Prostate gland (tissue), 2 donors: ENCODE measurements around the gene DUSP22. TPM values are rescaled to one million over a fixed set of nuclear protein-coding genes. Genes with fewer than 3 reads are reported as not detected.

Source experiments
- DNase-seq: peaks from one replicate; pipeline ENCODE4 v3.0.0-alpha.2; 2019; ENCODE audit warnings: low spot score
- H3K27ac ChIP-seq, 2 donors: fragments of 200-600 bp; sonication (generic); 2 replicates each; pipeline ENCODE4 v1.5.1; 2017 to 2019
- H3K27me3 ChIP-seq: fragments of 200-600 bp; sonication (generic); replicated peaks from 2 replicates; pipeline ENCODE4 v1.5.1; 2019; ENCODE audit not compliant: insufficient read depth
- H3K36me3 ChIP-seq, 2 donors: fragments of 200-600 bp; sonication (generic); 1 replicate in 1 of 2; 2 replicates in 1 of 2; pipeline versions ENCODE4 v1.5.1 to v1.8.1; 2017 to 2019
- H3K4me1 ChIP-seq: fragments of 200-600 bp; sonication (generic); replicated peaks from 2 replicates; pipeline ENCODE4 v1.5.1; 2019
- H3K4me3 ChIP-seq, 2 donors: fragments of 200-600 bp; sonication (generic); 2 replicates each; pipeline ENCODE4 v1.5.1; 2017 to 2019
- H3K9me3 ChIP-seq: fragments of 200-600 bp; sonication (generic); 2 replicates; pipeline ENCODE4 v1.5.1; 2017
- POLR2A ChIP-seq: fragments of 450-650 bp; IDR thresholded peaks from one replicate; pipeline ENCODE4 v1.6.1; 2016; ENCODE audit warnings: antibody characterized with exemption, mild to moderate bottlenecking
- POLR2AphosphoS5 ChIP-seq: sonication (generic); formaldehyde crosslinking; IDR thresholded peaks from one replicate; pipeline ENCODE4 v1.6.1; 2017; ENCODE audit warnings: antibody characterized with exemption
- WGBS: methylation state at CpG from one replicate; pipeline ENCODE4 v1.1.5; 2018; 5-methylcytosine and 5-hydroxymethylcytosine counted together
- intact Hi-C: fragments of 100-400 bp; cut with DNase I; formaldehyde crosslinking; loops from one replicate; pipeline ENCODE4 v1.14.2; 2022
- total RNA-seq, 2 donors: library from RNA; depleted of rRNA; stranded (reverse); fragments of >200 nt; gene quantifications; one replicate each; pipeline ENCODE4 v1.1.0, GENCODE V29; 2016
- TF ChIP-seq, protein P1 (sequence below), 4 experiments: fragments of 200-600 bp in 2 of 4; fragments of 450-650 bp in 2 of 4; sonication (generic) in 2 of 4; IDR thresholded peaks; 1 replicate in 3 of 4; 2 replicates in 1 of 4; pipeline ENCODE4 v1.5.1; 2016 to 2019; ENCODE audit warnings: antibody characterized with exemption in 4 of 4, mild to moderate bottlenecking in 2 of 4, moderate library complexity in 2 of 4

The DUSP22 gene
- total RNA-seq, 2 donors from 2014 or later, result 29.8 to 95.8 TPM

DNA sequence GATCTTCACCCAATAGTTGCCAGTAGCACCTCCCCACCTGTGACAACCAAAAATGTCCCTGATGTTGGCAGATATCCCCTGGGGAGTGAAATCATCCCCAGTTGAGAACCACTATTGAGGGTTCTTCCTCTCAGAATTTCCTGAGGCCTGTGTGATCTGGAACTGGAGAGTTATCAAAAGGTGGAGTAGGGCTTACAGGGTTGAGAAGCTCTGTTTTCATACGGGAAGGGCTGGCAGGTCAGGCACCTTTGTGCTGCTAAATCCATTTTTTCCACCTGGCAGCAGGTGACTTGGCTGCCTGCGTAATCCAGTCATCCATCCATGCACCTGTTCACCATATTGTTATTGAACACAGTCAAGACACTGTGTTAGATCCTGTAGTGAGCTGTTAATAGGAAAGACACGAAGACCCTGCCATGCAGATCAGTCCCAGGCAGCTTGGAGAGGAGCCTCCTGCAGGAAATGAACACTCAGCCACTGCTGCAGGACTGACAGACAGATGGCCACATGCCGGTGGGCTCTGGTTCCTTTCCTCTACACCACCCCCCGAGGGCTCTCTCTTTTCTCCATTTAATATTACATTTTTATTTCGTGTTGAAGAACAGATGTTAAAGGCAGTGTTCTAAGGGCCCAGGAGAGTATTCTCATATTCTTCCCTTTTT, 5.4 kb downstream of the DUSP22 start:
- H3K4me1 ChIP-seq, result no peaks in the 10 kb centered on the region
- H3K27ac ChIP-seq, result no peak overlapping the region
- H3K27me3 ChIP-seq, result no peaks in the 10 kb centered on the region
- WGBS, result 66% methylated on average over 6 of the region's 6 CpGs
- no peaks in the 10 kb centered on the region for H3K9me3 ChIP-seq
- intact Hi-C loops, result no loop called here
- DNase-seq, result no peak
- no peak for TF ChIP-seq POLR2AphosphoS5
- TF ChIP-seq POLR2A, result no peak
- TF ChIP-seq, protein P1, sequence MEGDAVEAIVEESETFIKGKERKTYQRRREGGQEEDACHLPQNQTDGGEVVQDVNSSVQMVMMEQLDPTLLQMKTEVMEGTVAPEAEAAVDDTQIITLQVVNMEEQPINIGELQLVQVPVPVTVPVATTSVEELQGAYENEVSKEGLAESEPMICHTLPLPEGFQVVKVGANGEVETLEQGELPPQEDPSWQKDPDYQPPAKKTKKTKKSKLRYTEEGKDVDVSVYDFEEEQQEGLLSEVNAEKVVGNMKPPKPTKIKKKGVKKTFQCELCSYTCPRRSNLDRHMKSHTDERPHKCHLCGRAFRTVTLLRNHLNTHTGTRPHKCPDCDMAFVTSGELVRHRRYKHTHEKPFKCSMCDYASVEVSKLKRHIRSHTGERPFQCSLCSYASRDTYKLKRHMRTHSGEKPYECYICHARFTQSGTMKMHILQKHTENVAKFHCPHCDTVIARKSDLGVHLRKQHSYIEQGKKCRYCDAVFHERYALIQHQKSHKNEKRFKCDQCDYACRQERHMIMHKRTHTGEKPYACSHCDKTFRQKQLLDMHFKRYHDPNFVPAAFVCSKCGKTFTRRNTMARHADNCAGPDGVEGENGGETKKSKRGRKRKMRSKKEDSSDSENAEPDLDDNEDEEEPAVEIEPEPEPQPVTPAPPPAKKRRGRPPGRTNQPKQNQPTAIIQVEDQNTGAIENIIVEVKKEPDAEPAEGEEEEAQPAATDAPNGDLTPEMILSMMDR (IDR thresholded peaks at IDR 0.05), result no peak
- no peak overlapping the region for H3K4me3 ChIP-seq
- no peaks in the 10 kb centered on the region for H3K36me3 ChIP-seq

DNA sequence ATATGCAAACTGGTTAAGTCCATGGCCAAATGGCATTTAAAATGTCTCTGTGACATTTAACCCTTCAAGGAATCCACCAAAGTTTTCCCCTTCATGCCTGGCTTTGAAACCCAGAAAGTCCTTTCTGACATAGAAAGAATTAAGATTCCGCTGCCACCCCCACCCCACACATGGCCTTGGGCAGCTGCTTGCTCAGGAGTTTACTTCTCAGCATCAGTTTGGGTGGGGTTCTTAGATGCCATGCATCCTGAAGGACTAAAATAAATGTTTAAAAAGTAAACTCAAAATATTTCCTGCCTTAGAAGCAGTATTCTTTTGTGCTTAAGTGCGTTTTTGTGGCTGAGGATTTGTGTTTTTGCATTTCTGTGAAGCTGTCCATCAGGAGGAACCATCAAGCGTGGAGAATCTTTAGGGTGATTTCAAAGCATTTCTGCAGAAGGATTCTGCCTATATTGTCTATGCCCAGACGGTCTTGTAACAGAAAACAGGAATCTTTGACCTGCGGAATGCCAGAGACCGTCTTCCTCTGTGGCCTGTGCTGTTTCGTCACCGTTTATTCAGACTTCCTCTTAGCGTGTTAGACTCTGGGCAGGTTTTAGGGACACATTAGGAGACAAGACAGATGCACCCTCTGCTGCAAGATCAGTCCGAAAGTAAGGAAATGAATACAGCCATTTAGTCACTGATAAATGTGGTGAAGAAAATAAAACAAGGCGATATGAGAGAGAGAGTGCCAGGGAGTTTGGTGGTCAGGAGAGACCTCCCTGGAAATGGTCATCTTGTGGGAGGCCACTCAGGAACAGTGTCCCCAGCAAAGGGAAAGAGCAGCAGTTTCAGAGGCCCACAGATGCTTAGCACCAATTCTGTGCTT, 6.2 kb downstream of the DUSP22 start:
- H3K36me3 ChIP-seq, result no peaks in the 10 kb centered on the region
- no peaks in the 10 kb centered on the region for H3K27me3 ChIP-seq
- DNase-seq, result no peak
- 68% methylated on average over 11 of the region's 11 CpGs for WGBS
- intact Hi-C loops, result no loop called here
- no peaks in the 10 kb centered on the region for H3K4me1 ChIP-seq
- no peaks in the 10 kb centered on the region for H3K9me3 ChIP-seq
- TF ChIP-seq POLR2AphosphoS5 (no peak), POLR2A (no peak)
- TF ChIP-seq, protein P1 (IDR thresholded peaks at IDR 0.05), result no peak
- H3K4me3 ChIP-seq, result no peak overlapping the region
- H3K27ac ChIP-seq, result no peak overlapping the region

DNA sequence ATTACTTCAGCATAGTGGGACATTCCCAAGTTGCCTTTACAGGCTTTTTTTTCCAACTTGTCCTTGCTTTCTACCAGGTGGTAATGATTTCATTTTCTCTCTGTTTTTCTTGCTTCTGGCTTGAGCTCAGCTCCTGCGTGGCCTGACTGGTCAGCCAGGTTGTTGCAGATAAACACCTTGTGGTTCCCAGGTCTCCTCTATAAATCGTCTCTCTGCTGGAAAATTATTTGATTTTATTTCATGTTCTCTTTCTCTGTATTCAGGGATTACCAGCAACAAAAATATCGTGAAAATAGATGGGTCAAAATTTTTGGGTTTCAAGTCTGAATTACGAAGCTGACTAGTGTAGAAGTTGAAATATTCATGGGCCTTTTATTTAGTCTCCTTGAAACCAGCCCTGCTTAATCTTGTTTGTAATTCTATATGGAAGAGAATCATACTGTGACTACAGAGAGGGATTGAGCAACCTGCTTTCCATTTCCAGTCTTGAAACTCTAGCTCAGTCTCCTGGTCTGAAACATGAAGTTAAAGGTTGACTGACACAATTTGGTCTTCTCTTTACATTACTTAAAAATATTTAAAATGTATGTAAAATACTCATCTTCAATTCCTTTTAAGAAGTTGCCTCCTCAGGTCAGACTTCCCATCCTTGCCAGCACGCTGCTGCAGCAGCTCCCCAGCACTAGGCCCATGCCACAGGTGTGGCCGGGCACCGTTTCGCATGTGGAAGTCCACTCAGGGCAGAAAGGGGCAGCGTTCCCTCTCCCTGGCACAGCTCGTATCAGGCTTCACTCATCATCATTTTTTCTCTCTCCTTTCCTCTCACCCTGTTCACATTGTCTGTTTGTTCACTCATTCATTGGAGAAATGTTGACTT, 7.1 kb downstream of the DUSP22 start:
- 73% methylated on average over 10 of the region's 10 CpGs for WGBS

DNA sequence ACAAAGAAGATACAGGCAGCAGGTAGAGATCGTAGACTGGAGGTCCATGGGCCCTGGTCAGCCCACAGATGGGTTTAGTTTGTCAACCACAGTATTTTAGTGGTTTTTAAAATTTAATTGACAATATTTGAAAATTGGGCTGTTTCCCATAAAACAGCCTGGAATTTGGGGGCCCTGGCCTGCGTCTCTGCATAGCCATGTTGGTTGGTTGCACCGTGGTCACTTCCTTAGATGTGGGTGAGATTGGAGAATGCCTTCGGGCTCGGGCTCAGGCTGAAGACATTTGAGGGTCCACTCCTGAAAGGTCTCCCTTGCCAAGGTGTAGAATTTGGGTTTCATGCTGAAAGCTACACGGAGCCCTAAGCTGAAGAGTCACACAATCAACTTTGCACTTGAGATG, 7.7 kb downstream of the DUSP22 start:
- no peaks in the 10 kb centered on the region for H3K27me3 ChIP-seq
- no peak overlapping the region for H3K27ac ChIP-seq
- intact Hi-C loops, result no loop called here
- no peaks in the 10 kb centered on the region for H3K9me3 ChIP-seq
- H3K4me3 ChIP-seq, result no peak overlapping the region
- H3K36me3 ChIP-seq, result no peaks in the 10 kb centered on the region
- no peaks in the 10 kb centered on the region for H3K4me1 ChIP-seq
- WGBS, result 90% methylated on average over 6 of the region's 6 CpGs
- no peak for DNase-seq
- TF ChIP-seq POLR2AphosphoS5 (no peak), POLR2A (no peak)
- TF ChIP-seq, protein P1 (IDR thresholded peaks at IDR 0.05), result no peak

More for the DNA sequence above, 7.1 kb downstream of the DUSP22 start:
- Histone ChIP-seq H3K4me1 (no peaks in the 10 kb centered on the region), H3K4me3 (no peak overlapping the region), H3K36me3 (no peaks in the 10 kb centered on the region), H3K27me3 (no peaks in the 10 kb centered on the region), H3K27ac (no peak overlapping the region), H3K9me3 (no peaks in the 10 kb centered on the region)
- intact Hi-C loops, result no loop called here
- no peak for DNase-seq
- TF ChIP-seq, protein P1 (IDR thresholded peaks at IDR 0.05), result no peak
- TF ChIP-seq POLR2AphosphoS5 (peak; percentile 42), POLR2A (no peak)
